EL (cell line): ENCODE measurements around the gene KCNN1.

ENCODE experiments used
- DNase-seq: peaks from one replicate; pipeline ENCODE4 v3.0.0-alpha.2; 2016

KCNN1 gene

GRCh38 chr19:17947815-17948513, 18.9 kb upstream of the KCNN1 start:
- DNase-seq = peak; percentile 93

DNA sequence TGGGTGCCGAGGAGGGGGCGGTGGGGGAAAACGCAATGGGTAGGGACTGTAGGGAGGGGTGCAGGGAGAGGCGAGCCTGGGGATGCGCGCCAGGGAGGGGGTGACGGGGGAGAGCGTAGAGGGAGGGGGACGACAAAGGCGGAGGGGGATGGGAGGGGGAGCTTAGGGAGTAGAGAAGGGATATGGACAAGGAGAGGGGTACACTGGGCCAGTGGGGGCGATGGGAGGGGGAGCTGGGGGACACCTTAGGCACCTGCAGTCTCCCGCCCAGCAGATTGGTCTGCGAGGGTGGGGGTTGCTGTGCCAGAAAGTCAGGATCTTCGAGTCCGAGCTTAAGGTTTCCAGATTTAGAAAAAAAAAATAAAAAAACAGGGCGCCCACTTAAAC, 18.4 kb upstream of the KCNN1 start:
- DNase-seq = no peak

- DNase-seq = no peak
Measured at GRCh38 chr19:17948931-17949930, 17.7 kb upstream of the KCNN1 start.

- DNase-seq = no peak
Measured at GRCh38 chr19:17949956-17950309, 17.0 kb upstream of the KCNN1 start.

DNA sequence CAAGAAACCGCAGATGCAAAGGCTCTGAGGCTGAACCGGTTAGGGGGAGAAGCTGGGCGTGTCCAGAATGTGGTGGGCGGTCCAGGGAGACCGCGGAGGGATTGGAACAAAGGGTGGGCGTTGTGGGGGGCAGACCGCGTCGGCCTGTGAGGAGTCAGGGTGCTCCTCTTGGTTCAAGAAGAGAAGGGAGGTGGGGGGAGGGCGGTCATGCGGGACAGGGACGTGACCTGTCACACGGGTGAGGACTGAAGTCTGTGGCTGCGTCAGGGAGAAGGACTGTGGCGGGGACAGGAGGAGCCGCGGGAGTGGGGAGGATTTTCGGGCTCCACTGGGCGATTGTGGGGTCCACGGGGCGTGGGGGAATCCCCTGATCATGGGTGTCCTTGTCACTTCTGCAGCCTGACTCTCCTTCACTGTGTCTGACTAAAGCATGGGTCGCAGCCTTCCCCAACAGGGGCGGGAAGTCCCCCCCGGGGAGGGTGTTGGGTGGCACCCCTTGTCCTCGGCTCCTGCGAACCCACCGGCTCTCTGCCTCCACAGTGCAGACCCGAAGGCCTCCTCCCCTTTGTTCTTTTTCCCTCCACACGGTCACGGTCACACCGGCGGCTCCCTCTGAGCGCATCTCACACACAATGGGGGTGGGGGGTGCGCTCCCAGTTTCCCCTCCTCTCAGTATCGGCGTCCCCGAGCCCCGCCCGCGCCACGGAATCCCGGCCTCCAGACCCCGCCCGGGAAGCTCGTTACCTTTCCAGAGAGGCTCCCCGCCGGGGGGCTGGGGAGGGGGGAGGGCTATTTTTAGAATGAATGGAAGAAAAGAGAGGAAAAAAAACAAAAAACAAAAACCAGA, 16.4 kb upstream of the KCNN1 start:
- DNase-seq = no peak

DNA sequence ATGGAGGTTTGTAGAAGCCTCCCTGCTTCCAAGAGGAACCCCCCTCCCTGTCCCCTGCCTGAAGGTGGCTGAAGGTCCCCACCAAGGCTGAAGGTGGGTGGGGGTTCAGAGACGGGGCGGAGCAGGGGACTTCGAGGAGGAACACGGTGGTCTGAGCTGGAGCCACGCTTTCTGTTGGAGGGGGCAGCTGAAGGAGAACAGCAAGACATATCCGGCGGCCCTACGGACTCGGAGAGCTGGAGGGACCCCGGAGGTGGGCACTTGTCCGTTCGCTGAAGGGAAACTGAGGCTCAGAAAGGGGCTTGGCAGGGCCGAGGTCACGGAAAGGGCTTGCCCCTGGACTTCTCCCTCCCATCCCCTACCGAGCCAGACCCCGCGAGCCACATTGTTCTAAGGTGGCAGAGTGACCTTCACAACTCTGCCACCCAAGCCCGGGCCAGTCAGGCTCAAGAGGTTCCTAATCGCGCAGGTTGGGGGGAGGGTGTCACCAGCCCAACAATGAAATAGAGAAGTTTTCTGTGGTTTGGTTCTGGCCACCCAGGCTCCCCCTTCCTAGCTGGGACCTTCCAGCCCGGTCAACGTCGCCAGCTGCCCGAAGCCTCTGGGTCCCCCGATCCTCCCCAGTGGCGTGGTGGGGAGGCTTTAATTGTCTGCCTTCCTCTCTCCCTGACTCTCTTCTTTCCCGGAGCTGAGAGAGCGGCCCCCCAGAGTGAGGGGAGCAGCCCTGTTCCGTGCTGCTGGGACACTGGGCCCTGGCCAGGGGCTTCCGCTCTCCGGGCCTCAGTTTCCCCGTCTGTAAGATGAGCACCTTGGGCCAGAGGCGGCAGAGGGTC, 15.5 kb upstream of the KCNN1 start:
- DNase-seq = no peak

DNA sequence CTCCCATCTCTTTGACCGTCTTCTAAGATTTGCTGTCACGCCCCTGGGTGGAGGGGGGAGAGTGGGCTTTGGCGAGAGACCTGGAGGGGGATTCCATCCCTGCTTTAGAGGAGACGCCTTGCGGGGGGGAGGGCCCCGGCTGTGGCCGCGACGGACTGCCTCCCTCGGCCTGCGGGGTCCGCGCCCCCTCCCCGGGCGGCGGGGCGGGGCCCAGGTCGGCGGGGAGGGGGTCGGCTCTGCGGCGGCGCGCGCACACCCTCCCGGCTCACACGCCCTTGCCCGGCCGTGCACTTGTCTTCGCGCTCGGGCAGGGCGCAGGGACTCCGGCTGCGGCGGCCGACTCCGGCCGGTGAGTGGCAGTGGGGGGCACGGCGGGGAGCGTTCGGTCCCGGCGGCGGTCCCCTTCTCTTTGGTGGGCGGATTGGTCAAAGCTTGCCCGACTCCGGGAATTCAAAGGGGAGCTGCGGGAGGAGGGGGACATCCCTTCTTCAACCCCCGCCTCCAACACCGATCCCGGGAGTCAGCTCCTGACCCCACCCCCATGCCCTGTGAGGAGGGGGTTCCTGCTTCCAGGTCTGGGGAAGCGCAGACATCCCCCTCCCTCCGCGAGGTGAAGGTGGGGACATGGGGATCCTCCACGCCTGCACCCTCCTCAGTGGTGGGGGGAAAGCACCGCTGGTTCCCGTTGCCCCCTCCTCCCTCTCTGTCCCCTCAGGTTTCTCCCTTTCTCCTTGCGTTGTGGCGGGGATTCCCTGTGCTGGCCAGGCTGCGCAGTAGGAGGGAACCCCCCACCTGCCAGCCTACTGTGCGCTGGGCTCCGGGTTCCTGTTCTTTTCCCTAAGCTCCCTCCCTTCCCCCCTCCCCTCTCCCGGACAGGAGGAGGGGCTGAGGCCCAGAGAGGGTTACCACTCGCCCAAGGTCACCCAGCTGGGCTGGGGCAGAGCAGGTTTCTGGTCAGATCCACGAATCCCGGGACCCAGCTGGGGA, 14.6 kb upstream of the KCNN1 start:
- no peak for DNase-seq

GRCh38 chr19:17953316-17953801, 13.5 kb upstream of the KCNN1 start:
- no peak for DNase-seq

DNA sequence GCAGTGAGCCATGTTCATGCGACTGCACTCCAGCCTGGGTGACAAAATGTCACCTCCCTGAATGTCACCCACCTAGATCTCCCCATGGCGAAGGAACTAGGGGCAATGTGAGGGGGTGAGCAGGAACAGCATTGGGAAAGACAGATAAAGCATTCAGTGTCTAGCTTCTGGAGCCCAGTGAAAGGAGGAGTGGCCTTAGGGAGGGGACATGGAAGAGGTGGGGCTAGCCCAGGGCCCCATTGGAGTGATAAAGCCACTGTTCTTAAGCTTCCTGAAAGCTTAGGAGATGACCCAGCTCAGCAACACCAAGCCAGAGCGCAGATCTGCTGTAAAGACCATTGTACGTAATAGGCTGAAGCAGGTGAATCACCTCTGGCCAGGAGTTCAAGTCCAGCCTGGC, 13.0 kb upstream of the KCNN1 start:
- DNase-seq = no peak

DNA sequence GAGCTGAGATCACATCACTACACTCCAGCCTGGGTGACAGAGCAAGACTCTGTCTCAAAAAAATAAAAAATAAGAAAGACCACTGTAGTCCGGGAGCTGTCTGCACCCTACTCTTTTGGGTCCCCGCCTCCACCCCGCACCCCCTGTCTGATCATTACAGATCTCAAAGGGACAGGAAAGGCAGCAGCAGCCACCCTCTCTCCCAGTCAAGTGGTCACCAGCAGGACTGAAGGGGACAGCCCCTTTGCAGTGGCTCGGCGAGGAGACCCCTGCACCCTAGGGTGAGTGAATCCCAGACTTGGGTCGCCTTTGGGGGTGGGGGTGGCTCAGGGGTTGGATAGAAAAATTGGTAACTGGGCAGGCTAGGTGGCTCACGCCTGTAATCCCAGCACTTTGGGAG, 12.5 kb upstream of the KCNN1 start:
- DNase-seq = no peak

GRCh38 chr19:17957149-17957849, 9.6 kb upstream of the KCNN1 start:
- no peak for DNase-seq

- no peak for DNase-seq
Measured at GRCh38 chr19:17957885-17958284, 9.0 kb upstream of the KCNN1 start.

DNA sequence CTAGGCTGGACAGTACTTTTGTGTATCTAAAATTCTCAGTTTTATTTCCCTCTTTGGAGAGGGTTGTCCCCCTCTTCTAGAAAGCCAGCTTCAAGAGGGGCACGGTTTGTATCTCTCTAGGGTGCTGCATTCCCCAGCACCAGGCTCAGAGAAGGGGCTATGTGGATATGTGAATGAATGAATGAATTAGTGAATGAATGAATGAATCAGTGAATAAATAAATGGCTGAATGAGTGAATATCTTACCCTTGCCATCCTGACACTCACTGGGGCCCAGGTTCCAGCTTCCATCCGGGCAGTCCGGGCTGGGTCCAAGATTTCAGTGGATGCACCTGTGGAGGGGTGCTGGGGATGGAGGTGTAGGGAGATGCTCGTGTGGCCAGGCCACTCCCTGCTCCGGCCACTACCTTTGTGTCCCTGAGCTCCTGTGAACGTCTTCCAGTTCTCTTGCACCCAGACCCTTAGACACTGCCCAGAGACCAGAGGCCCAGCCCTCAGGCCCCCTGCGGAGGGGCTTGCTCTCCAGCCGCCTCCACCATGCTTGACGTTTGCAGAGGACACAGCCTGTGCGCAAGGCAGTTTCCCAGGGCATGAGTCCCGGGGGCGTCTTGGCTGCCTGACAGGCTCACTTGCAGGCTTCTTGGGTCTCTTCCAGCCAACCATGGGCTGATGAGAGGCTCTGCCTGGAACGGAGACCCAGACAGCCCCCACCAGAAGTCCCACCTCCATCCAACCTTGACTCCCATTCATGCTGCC, 2.8 kb upstream of the KCNN1 start:
- no peak for DNase-seq

DNA sequence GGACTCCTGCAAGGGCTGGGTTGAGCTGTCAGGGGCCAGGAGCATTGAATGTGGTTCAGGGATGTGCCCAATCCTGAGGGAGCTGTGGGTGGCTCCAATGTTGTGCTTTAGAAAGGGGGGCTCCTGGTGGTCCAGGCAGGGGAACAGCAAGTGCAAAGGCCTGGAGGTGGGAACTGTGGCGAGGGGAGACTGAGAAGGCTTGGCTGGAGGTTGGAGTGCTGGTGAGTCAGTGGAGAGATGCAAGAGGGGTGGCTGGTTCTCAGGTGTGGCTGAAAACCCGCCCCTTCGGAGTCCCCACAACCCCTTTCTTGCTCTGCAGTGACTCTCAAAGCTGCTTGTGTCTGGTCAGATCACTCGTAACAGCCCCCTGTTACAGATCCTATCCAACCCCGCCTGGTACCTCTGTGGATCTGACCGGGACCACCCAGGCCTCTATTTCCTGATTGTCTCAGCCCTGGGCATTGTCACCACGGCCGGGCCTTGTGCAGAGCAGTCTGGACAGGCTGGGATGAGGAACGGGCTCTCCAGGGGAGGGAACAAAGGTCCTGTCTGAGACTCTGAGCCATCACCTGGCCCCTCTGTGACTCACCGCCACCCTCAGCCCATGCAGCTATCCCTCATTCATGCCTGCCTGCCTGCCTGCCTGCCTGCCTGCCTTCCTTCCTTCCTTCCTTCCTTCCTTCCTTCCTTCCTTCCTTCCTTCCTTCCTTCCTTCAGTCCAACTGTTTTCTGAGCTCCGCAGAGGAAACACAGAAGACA, 1.4 kb upstream of the KCNN1 start:
- DNase-seq = no peak

GRCh38 chr19:17966129-17966483, 801 bp upstream of the KCNN1 start:
- DNase-seq = no peak

- DNase-seq = no peak
Measured at GRCh38 chr19:17967257-17968051, 547 bp downstream of the KCNN1 start.

DNA sequence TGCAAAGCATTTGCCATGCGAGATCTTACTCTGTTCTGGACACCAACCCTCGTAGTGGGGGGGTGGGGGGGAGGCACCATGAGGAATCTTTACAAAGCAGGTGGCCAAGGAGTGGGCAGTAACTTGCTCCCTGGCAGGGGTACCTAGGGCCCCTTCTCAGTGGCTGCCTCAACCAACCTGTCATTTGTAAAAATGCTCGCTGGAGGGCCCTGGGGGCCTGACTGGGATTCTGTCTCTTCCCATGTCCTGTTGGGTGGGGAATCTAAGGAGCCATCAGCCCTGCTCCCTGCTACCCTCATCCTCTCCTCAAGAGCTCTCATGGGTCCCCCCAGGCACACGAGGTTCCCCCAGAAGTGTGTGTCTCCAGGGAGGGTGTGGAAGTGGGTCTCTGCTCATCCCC, 1.5 kb downstream of the KCNN1 start:
- DNase-seq = no peak
